OCI-M2 (cell line): ENCODE data around the gene RAMP2.
"Not testable (repeated sequence)": the region's sequence is repeated elsewhere in the genome, so short reads cannot be mapped to it uniquely, and the experiment has no call there.

Experiments used
- DNase-seq: peaks from one replicate; lab custom pipeline; 2025; ENCODE audit not compliant: unreplicated experiment; lab: John Stamatoyannopoulos, UW

The RAMP2 gene

GRCh38 chr17:42768006-42768405 lies 7.0 kb downstream of the RAMP2 start:
- DNase-seq = not testable (repeated sequence)

GRCh38 chr17:42769964-42770363 lies 8.9 kb downstream of the RAMP2 start:
- not testable (repeated sequence) for DNase-seq

GRCh38 chr17:42772945-42773289 lies 11.9 kb downstream of the RAMP2 start:
- no peak for DNase-seq

- DNase-seq = peak; percentile 58
Measured at GRCh38 chr17:42773290-42774035, 12.4 kb downstream of the RAMP2 start, which contains the start of gene VPS25. TSS of gene VPS25 (plus strand) at chr17:42773449. CDS start at chr17:42773476, 27 bp downstream.

- DNase-seq = no peak
Measured at GRCh38 chr17:42774066-42774745, 13.2 kb downstream of the RAMP2 start.

GRCh38 chr17:42775534-42776098 lies 14.6 kb downstream of the RAMP2 start:
- DNase-seq = peak; percentile 71

- DNase-seq = no peak
Measured at GRCh38 chr17:42778570-42778969, 17.5 kb downstream of the RAMP2 start.

- no peak for DNase-seq
Measured at GRCh38 chr17:42779304-42779935, 18.4 kb downstream of the RAMP2 start.

GRCh38 chr17:42779936-42780850 lies 19.2 kb downstream of the RAMP2 start, which contains the start of gene WNK4:
TSS of gene WNK4 (plus strand) at chr17:42780610. CDS start at chr17:42780699, 89 bp downstream.
- DNase-seq = peak; percentile 44

GRCh38 chr17:42780851-42781638 lies 20.0 kb downstream of the RAMP2 start:
- DNase-seq = no peak

- DNase-seq = no peak
Measured at GRCh38 chr17:42781639-42782165, 20.7 kb downstream of the RAMP2 start.

GRCh38 chr17:42782166-42783061 lies 21.4 kb downstream of the RAMP2 start:
- DNase-seq = no peak

- no peak for DNase-seq
Measured at GRCh38 chr17:42783062-42783790, 22.2 kb downstream of the RAMP2 start.

GRCh38 chr17:42783791-42784138 lies 22.7 kb downstream of the RAMP2 start:
- DNase-seq = no peak

- DNase-seq = no peak
Measured at GRCh38 chr17:42784409-42784808, 23.4 kb downstream of the RAMP2 start.

GRCh38 chr17:42784811-42785592 lies 24.0 kb downstream of the RAMP2 start:
- DNase-seq = no peak

- no peak for DNase-seq
Measured at GRCh38 chr17:42787266-42787665, 26.2 kb downstream of the RAMP2 start.
